ENCODE data around the gene NDUFS8.

The NDUFS8 gene

DNA sequence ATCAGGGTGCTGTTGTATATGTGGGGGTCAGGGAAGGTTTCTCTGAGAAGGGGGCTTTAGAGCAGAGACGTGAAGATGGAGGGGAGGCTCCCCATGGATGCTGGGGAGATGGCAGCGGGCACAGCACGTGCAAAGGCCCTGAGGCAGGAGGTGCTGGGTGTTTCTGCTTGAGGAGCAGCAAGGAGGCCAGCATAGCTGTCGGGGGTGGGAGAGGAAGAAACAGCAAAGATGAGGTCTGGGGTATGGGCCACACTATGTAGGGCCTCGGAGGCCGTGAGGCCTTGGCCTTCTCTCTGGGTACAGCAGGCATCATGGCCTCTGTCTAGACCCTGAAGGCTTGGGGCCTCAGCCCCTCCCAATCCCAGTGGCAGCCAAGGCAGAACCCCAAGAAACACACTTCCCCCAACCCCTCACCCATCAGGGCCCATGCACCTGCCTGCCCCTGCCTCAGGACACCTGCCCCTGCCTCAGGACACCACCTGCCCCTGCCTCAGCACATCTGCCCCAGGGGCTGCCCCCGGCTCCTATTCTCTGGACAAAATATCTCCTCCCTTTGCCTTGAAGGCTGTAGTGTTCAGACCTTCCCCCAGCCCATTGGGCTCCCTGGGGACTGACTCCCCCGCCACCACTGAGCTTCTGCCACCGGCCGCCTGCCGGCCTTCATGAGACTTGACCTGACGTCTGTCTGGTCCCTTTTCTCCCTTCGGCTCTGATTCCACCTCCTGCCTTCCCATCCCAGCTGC, 14.1 kb upstream of the NDUFS8 start:
- DNase-seq (ENCODE audit: low read depth) = no peak

DNA sequence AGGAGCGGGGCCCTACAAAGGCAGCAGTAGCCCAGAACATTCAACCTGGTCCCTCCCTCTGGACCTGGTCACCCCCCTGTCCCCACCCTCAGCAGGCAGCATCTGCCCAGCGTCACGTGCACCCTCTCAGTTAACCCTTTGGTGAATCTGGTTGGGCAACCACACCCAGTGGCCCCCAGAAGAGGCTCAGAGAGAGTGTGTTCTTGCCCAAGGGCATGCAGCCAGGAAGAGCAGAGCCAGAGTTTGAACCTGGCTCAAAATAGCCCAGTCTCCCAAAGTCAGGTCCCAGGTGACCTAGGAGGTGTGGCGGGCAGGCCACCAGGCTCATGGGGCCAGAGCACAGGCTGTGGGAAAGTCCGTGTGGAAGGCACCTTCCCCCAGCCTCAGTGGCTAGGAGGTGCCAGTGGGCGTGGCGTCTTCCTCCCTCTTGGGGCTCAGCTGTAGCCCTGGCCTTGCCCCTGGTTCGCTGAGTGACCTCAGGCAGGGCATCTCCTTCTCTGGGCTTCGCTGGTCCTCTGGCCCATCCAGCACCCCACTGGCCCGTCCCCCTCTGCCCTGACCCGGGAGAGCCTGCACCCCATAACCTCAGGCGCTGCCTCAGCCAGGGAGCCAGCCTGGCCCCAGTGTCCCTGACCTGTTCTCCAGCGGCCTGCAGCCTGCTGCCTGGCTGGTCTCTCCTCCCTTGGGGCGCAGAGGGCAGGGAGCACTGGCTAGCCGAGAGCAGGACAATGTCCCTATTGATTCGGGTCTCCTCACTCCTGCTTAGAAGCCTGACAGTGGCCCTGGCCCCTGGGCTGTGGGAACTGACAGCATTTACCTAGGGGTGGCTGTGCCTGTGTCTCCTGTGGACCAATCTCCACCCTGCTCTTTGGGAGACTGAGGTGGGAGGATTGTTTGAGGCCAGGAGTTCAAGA, 13.3 kb upstream of the NDUFS8 start:
- no peak for DNase-seq (ENCODE audit: low read depth)

DNA sequence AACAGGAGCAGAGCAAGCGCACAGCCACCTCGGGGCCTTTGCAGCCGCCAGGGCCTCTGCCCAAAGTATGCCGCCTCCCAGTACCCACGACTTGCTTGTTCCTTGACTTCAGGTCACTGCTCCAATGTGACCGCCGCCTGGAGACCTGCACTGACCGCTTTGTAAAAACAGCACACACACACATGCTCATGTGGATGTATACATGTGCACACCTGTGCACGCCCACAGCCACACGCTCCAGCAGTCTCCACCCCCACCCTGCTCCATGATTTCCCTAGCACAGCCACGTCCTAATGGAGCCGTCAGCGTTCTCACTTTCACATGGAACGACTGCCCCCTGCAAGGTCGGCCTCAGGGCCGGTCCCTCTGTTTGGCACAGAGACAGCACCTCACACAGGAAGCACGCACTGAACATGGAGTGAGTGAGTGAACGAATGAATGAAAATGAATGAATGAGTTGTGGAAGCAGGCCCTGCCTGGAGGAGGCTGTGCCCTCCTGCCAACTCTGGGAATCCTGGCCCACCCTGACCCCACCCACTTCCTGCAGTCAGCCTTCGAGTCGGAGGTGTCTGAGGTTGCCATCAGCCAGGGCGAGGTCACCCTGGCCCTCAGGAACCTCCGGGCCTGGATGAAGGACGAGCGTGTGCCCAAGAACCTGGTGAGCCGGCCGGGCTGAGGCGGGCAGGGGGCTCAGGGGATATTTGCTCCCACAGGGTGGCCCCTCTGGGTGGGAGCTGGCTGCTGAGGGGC, 12.3 kb upstream of the NDUFS8 start:
- DNase-seq (ENCODE audit: low read depth) = no peak

DNA sequence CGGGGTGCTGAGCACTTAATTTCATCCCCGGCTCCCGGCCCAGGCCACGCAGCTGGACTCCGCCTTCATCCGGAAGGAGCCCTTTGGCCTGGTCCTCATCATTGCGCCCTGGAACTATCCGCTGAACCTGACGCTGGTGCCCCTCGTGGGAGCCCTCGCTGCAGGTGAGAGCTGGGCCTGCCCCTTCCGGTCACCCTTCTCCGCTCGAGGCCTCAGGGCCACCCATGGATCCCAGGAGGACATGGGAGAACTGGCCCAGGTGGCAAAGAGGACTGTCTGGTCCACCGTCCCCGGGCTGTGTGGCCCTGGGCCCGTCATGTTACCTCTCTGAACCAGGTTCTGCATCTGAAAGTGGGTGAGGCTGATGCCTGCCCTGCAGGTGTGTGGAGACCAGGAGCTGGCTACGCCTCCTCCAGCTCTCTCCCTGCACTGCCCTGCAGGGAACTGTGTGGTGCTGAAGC, 11.7 kb upstream of the NDUFS8 start:
- no peak for DNase-seq (ENCODE audit: low read depth)

- DNase-seq (ENCODE audit: low read depth) = no peak
Observed at GRCh38 chr11:68019486-68019885, 11.0 kb upstream of the NDUFS8 start.

DNA sequence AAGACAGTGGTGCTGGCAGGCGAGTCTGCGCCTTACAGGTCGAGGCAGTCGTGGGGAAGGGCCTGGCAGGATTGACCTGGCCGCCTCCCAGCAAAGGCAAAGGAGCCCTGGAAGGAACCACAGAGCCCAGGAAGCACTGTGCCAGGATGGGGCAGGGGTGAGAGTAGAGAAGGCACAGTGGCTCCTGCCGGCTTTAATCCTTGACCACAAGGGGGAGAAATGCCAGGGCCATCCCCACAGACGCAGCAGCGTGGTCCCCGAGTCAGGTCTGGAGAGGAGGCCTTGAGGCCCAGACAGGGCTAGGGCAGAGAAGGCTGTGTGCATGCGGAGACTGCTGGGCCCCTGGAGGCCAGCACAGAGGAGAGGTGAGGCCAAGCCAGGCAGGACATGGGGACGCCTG, 9.9 kb upstream of the NDUFS8 start:
- DNase-seq (ENCODE audit: low read depth) = no peak

DNA sequence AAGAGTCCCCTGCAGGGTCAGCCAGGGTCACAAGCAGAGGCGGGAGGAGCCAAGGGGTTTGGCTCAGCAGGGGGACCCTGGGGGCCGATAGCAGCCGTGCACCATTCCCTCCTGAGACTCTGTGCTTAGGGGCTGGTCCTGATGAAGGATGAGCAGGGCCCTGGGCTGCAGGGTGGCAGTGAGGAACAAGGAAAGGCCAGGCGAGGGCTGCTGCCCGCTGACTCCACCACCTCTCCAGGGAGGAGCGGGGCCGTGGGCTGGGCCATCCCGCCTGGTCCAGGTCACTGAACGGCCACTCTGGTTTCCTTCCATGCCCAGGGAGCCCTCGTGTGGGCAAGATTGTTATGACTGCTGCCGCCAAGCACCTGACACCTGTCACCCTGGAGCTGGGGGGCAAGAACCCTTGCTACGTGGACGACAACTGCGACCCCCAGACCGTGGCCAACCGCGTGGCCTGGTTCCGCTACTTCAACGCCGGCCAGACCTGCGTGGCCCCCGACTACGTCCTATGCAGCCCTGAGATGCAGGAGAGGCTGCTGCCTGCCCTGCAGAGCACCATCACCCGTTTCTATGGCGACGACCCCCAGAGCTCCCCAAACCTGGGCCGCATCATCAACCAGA, 9.2 kb upstream of the NDUFS8 start:
- DNase-seq (ENCODE audit: low read depth) = no peak

DNA sequence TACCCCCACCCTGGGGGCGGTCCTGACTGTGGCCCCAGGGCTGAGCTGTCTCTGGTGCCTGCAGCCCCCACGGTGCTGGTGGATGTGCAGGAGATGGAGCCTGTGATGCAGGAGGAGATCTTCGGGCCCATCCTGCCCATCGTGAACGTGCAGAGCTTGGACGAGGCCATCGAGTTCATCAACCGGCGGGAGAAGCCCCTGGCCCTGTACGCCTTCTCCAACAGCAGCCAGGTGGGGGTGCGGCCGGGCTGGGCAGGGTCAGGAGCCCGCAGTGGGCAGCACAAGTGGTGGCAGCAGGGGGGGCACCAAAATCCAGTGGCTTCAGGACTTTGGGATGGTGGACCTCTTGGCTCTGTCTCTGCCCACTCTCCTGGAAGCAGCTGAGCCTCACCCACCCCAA, 8.0 kb upstream of the NDUFS8 start:
- no peak for DNase-seq (ENCODE audit: low read depth)

DNA sequence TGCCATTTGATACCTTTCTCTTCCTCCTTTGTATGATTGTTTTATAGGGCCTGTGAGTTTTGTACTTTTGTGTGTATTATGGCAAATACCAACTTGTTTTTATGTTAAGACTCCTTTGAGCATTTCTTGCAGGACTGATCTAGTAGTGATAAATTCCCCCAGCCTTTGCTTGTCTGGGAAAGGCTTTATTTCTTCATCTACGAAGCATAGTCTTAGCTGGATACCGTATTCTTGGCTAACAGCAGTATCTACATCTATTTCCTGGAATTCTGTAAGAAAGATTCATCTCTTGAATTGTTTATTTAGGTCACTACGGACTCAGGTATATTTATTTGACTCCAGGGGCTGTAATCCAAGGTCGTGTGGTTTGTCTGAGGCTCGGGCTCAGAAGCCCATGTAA, 6.0 kb upstream of the NDUFS8 start:
- no peak for DNase-seq (ENCODE audit: low read depth)

DNA sequence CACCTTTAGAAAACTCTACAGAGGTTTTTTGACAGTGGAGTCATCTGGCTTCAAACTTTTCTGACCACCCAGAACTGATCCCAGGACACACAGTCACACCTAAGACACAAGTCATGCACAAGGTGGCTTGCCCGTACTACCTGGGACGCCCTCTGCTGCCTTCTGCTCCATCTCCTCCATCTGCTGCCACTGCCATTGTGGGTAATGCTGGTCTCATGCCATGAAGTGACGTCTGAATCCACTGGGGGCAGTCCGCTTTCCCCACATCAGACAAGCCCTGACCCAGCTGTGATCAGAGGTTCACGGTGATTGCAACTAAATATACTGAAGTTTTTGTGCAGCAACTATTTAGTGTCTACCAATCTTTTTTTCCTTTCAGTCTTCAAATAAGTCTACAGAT, 5.4 kb upstream of the NDUFS8 start:
- no peak for DNase-seq (ENCODE audit: low read depth)

GRCh38 chr11:68026391-68027105, 3.9 kb upstream of the NDUFS8 start:
- DNase-seq (ENCODE audit: low read depth) = no peak

DNA sequence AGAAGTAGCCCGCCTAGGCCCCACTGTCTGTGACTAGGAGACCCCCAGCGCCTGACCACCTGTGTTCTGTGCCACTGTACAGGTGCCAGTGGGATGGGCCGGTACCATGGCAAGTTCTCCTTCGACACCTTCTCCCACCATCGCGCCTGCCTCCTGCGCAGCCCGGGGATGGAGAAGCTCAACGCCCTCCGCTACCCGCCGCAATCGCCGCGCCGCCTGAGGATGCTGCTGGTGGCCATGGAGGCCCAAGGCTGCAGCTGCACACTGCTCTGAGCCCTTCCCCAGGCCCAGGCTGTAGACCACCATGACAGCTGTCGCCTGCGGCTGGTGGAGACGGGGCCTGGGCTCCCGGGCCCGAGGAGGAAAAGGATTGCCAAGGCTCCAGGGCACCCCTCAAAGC, 2.8 kb upstream of the NDUFS8 start:
- no peak for DNase-seq (ENCODE audit: low read depth)

DNA sequence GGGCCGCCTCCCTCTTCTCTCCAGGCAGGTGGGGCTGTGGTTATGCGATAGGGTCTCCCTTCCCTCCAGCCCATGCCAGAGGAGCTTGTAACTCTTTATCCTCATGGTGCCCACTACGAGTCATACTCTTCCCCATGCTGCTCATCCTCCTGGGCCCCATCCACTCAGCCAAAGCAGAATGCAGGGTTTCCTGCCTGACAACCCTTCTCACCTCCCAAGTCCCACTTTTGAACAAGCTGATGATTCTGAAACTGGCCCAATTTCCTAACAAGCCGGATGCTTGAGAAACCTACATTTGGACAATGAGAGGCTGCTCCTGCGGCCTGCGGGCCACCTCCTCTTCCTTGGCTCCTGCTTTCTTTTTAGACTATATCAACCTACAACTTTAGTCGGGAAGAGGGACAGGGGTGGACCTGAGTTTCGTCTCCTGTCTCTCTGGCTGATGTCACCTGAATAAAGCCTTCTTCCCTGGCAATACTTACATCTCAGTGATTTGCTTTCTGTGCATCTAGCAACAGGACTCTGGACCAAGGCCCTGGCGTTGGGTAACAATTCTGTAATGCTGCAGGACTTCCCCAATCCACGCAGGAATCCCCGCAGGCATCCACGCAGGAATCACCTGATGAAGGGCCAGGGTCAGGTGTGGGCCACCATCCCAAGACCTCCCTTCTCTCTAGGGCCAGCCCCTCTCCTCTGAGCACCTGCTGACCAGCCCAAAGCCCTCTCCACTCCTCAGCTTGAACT, 1.5 kb upstream of the NDUFS8 start:
- no peak for DNase-seq (ENCODE audit: low read depth)

GRCh38 chr11:68031144-68031464, 623 bp downstream of the NDUFS8 start:
- no peak for DNase-seq (ENCODE audit: low read depth)

GRCh38 chr11:68032003-68032402, 1.5 kb downstream of the NDUFS8 start:
- no peak for DNase-seq (ENCODE audit: low read depth)

- no peak for DNase-seq (ENCODE audit: low read depth)
Observed at GRCh38 chr11:68032997-68033707, 2.7 kb downstream of the NDUFS8 start.

- DNase-seq (ENCODE audit: low read depth) = no peak
Observed at GRCh38 chr11:68033708-68034045, 3.2 kb downstream of the NDUFS8 start.

- DNase-seq (ENCODE audit: low read depth) = no peak
Observed at GRCh38 chr11:68035266-68035876, 4.9 kb downstream of the NDUFS8 start.

- no peak for DNase-seq (ENCODE audit: low read depth)
Observed at GRCh38 chr11:68036141-68036716, 5.7 kb downstream of the NDUFS8 start.
